Measurements from ENCODE around the gene GLI3.

Gene GLI3

GRCh38 chr7:42214060-42214679, 22.8 kb downstream of the GLI3 start:
- H4K20me1 ChIP-seq (ENCODE audit: insufficient read depth, low read length) = no peaks in the 10 kb centered on the region
- H3K79me2 ChIP-seq (ENCODE audit: low read length) = no peaks in the 10 kb centered on the region
- H3K27ac ChIP-seq (ENCODE audit: low read length) = no peak overlapping the region
- H3K4me1 ChIP-seq (ENCODE audit: low read length) = no peaks in the 10 kb centered on the region
- no peak overlapping the region for H3K4me2 ChIP-seq (ENCODE audit: low read length)
- no peaks in the 10 kb centered on the region for H3K27me3 ChIP-seq (ENCODE audit: low read depth, low read length)
- H3K9me3 ChIP-seq (ENCODE audit: insufficient read depth, low read length) = no peaks in the 10 kb centered on the region
- no peaks in the 10 kb centered on the region for H3K36me3 ChIP-seq (replicated peaks; ENCODE audit: low read depth, low read length)
- no peak overlapping the region for H3K9ac ChIP-seq (ENCODE audit: low read length)
- no peak for TF ChIP-seq EZH2phosphoT487 (IDR thresholded peaks at IDR 0.05; ENCODE audit: low read depth)
- TF ChIP-seq, protein P1, sequence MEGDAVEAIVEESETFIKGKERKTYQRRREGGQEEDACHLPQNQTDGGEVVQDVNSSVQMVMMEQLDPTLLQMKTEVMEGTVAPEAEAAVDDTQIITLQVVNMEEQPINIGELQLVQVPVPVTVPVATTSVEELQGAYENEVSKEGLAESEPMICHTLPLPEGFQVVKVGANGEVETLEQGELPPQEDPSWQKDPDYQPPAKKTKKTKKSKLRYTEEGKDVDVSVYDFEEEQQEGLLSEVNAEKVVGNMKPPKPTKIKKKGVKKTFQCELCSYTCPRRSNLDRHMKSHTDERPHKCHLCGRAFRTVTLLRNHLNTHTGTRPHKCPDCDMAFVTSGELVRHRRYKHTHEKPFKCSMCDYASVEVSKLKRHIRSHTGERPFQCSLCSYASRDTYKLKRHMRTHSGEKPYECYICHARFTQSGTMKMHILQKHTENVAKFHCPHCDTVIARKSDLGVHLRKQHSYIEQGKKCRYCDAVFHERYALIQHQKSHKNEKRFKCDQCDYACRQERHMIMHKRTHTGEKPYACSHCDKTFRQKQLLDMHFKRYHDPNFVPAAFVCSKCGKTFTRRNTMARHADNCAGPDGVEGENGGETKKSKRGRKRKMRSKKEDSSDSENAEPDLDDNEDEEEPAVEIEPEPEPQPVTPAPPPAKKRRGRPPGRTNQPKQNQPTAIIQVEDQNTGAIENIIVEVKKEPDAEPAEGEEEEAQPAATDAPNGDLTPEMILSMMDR (IDR thresholded peaks at IDR 0.05; ENCODE audit: low read depth, low read length) = no peak
- no peak overlapping the region for H3K4me3 ChIP-seq (ENCODE audit: low read length)
- no peak overlapping the region for H2AFZ ChIP-seq (ENCODE audit: low read depth, low read length)

GRCh38 chr7:42213093-42213492, 23.9 kb downstream of the GLI3 start:
- H3K27ac ChIP-seq (ENCODE audit: low read length) = no peak overlapping the region
- no peaks in the 10 kb centered on the region for H3K9me3 ChIP-seq (ENCODE audit: insufficient read depth, low read length)
- no peaks in the 10 kb centered on the region for H4K20me1 ChIP-seq (ENCODE audit: insufficient read depth, low read length)
- H3K27me3 ChIP-seq (ENCODE audit: low read depth, low read length) = no peaks in the 10 kb centered on the region
- TF ChIP-seq, protein P1 (IDR thresholded peaks at IDR 0.05; ENCODE audit: low read depth, low read length) = no peak
- no peak for TF ChIP-seq EZH2phosphoT487 (IDR thresholded peaks at IDR 0.05; ENCODE audit: low read depth)
- no peak overlapping the region for H3K9ac ChIP-seq (ENCODE audit: low read length)
- H3K79me2 ChIP-seq (ENCODE audit: low read length) = no peaks in the 10 kb centered on the region
- no peak overlapping the region for H3K4me2 ChIP-seq (ENCODE audit: low read length)
- H3K4me1 ChIP-seq (ENCODE audit: low read length) = no peaks in the 10 kb centered on the region
- H3K4me3 ChIP-seq (ENCODE audit: low read length) = no peak overlapping the region
- H3K36me3 ChIP-seq (replicated peaks; ENCODE audit: low read depth, low read length) = no peaks in the 10 kb centered on the region
- H2AFZ ChIP-seq (ENCODE audit: low read depth, low read length) = no peak overlapping the region

DNA sequence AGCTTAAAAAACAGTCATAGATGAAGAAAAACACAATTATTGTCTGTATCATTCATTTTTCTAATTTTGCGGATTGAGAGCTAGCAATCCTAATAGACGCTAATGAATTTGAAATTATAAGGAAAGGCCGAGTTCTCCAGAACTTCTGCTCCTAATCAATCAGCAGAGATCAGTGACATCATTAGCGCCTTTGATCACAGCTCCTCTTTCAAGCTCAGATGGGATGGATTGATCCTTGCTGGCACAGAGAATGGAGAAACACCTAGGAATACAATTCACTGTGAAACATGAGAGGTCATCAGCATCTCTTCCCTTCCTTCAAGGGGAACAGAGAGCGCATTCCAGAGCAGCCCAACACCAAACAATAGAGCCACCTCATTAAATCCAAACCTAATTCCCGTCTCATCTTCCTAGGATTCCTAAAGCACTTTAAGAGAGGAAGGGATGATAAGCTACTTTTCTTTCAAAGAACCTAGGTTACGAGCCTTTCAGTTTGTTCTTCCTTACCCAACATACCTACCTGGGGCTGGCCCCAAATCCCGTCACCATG, 24.4 kb downstream of the GLI3 start:
- Histone ChIP-seq H2AFZ (ENCODE audit: low read depth, low read length) (no peak overlapping the region), H3K4me3 (ENCODE audit: low read length) (no peak overlapping the region), H3K9ac (ENCODE audit: low read length) (no peak overlapping the region), H3K79me2 (ENCODE audit: low read length) (no peaks in the 10 kb centered on the region), H4K20me1 (ENCODE audit: insufficient read depth, low read length) (no peaks in the 10 kb centered on the region), H3K27me3 (ENCODE audit: low read depth, low read length) (no peaks in the 10 kb centered on the region), H3K27ac (ENCODE audit: low read length) (no peak overlapping the region), H3K4me2 (ENCODE audit: low read length) (no peak overlapping the region), H3K36me3 (replicated peaks; ENCODE audit: low read depth, low read length) (no peaks in the 10 kb centered on the region), H3K9me3 (ENCODE audit: insufficient read depth, low read length) (no peaks in the 10 kb centered on the region), H3K4me1 (ENCODE audit: low read length) (no peaks in the 10 kb centered on the region)
- TF ChIP-seq EZH2phosphoT487 (IDR thresholded peaks at IDR 0.05; ENCODE audit: low read depth) = no peak
- TF ChIP-seq, protein P1 (IDR thresholded peaks at IDR 0.05; ENCODE audit: low read depth, low read length) = no peak

- H3K4me3 ChIP-seq (ENCODE audit: low read length) = no peak overlapping the region
- H3K36me3 ChIP-seq (replicated peaks; ENCODE audit: low read depth, low read length) = no peaks in the 10 kb centered on the region
- no peaks in the 10 kb centered on the region for H3K4me1 ChIP-seq (ENCODE audit: low read length)
- H3K4me2 ChIP-seq (ENCODE audit: low read length) = no peak overlapping the region
- no peaks in the 10 kb centered on the region for H3K9me3 ChIP-seq (ENCODE audit: insufficient read depth, low read length)
- H3K79me2 ChIP-seq (ENCODE audit: low read length) = no peaks in the 10 kb centered on the region
- H3K9ac ChIP-seq (ENCODE audit: low read length) = no peak overlapping the region
- H3K27ac ChIP-seq (ENCODE audit: low read length) = no peak overlapping the region
- no peak overlapping the region for H2AFZ ChIP-seq (ENCODE audit: low read depth, low read length)
- TF ChIP-seq, protein P1 (IDR thresholded peaks at IDR 0.05; ENCODE audit: low read depth, low read length) = no peak
- no peak for TF ChIP-seq EZH2phosphoT487 (IDR thresholded peaks at IDR 0.05; ENCODE audit: low read depth)
- H4K20me1 ChIP-seq (ENCODE audit: insufficient read depth, low read length) = no peaks in the 10 kb centered on the region
- H3K27me3 ChIP-seq (ENCODE audit: low read depth, low read length) = no peaks in the 10 kb centered on the region
These were observed 25.1 kb downstream of the GLI3 start for GRCh38 chr7:42211938-42212337.

Measured in OCI-LY3 (cell line).